Liver (tissue), 9 donors: ENCODE results near the gene PLA2G5. TPM values are rescaled to one million over a fixed set of nuclear protein-coding genes. Genes with fewer than 3 reads are reported as not detected.

Source experiments
- DNase-seq: peaks from one replicate; pipeline ENCODE4 v3.0.0-alpha.2; 2017; ENCODE audit warnings: low spot score
- H3K27ac ChIP-seq, 2 donors: one replicate each; pipeline ENCODE4 v1.7.0; 2013; ENCODE audit warnings: inconsistent platforms in 2 of 2, low read length in 2 of 2, control low read depth in 1 of 2, low read depth in 1 of 2, mild to moderate bottlenecking in 1 of 2
- H3K27me3 ChIP-seq, 4 donors: one replicate each; pipeline versions ENCODE4 v1.6.1 to v1.7.0; 2013; ENCODE audit warnings: low read length in 3 of 4, inconsistent platforms in 1 of 4, mild to moderate bottlenecking in 1 of 4, moderate library complexity in 1 of 4; ENCODE audit not compliant: control insufficient read depth in 4 of 4, insufficient read depth in 4 of 4
- H3K36me3 ChIP-seq, 4 donors: one replicate each; pipeline versions ENCODE4 v1.6.1 to v1.7.0; 2013; ENCODE audit warnings: low read length in 3 of 4, mild to moderate bottlenecking in 3 of 4, low read depth in 1 of 4, moderate library complexity in 1 of 4; ENCODE audit not compliant: control insufficient read depth in 4 of 4, insufficient read depth in 3 of 4
- H3K4me1 ChIP-seq, 4 donors: one replicate each; pipeline versions ENCODE4 v1.6.1 to v1.7.0; 2013; ENCODE audit warnings: low read length in 3 of 4, mild to moderate bottlenecking in 3 of 4, moderate library complexity in 1 of 4; ENCODE audit not compliant: control insufficient read depth in 4 of 4, insufficient read depth in 4 of 4
- H3K4me3 ChIP-seq, 3 donors: one replicate each; pipeline versions ENCODE4 v1.6.1 to v1.7.0; 2013; ENCODE audit warnings: low read length in 3 of 3, control low read depth in 1 of 3, low read depth in 1 of 3, mild to moderate bottlenecking in 1 of 3
- H3K9ac ChIP-seq, 2 donors: one replicate each; pipeline ENCODE4 v1.7.0; 2013; ENCODE audit warnings: low read length in 2 of 2, mild to moderate bottlenecking in 2 of 2, moderate library complexity in 2 of 2, control low read depth in 1 of 2, low read depth in 1 of 2
- H3K9me3 ChIP-seq, 4 donors: one replicate each; pipeline versions ENCODE4 v1.6.1 to v1.7.0; 2013; ENCODE audit warnings: low read length in 3 of 4; ENCODE audit not compliant: control insufficient read depth in 4 of 4
- EGR1 ChIP-seq, 2 donors: IDR thresholded peaks; 2 replicates each; pipeline ENCODE4 v1.6.1; 2016 to 2018; ENCODE audit warnings: antibody characterized with exemption in 2 of 2, low read depth in 2 of 2
- FOXA1 ChIP-seq: IDR thresholded peaks from 2 replicates; pipeline ENCODE4 v1.6.1; 2016; ENCODE audit warnings: antibody characterized with exemption
- FOXA2 ChIP-seq: IDR thresholded peaks from 2 replicates; pipeline ENCODE4 v1.6.1; 2016; ENCODE audit warnings: antibody characterized with exemption
- GABPA ChIP-seq, 2 donors: IDR thresholded peaks in 1 of 2; conservative IDR thresholded peaks in 1 of 2; 2 replicates each; pipeline ENCODE4 v1.6.1; 2016; ENCODE audit warnings: antibody characterized with exemption in 2 of 2, mild to moderate bottlenecking in 1 of 2, moderate library complexity in 1 of 2
- HNF4A ChIP-seq, 2 donors: conservative IDR thresholded peaks; 2 replicates each; pipeline ENCODE4 v1.6.1; 2016; ENCODE audit warnings: antibody characterized with exemption in 2 of 2, mild to moderate bottlenecking in 2 of 2
- JUND ChIP-seq, 2 donors: IDR thresholded peaks; 2 replicates each; pipeline ENCODE4 v1.6.1; 2016; ENCODE audit warnings: antibody characterized with exemption in 2 of 2
- NR2F2 ChIP-seq: IDR thresholded peaks from 2 replicates; pipeline ENCODE4 v1.6.1; 2016; ENCODE audit warnings: antibody characterized with exemption
- RAD21 ChIP-seq, 2 donors: IDR thresholded peaks; 2 replicates each; pipeline ENCODE4 v1.6.1; 2016; ENCODE audit warnings: antibody characterized with exemption in 2 of 2, mild to moderate bottlenecking in 2 of 2
- RXRA ChIP-seq, 2 donors: IDR thresholded peaks; 2 replicates each; pipeline ENCODE4 v1.6.1; 2017 to 2018; ENCODE audit warnings: antibody characterized with exemption in 2 of 2, mild to moderate bottlenecking in 1 of 2
- SP1 ChIP-seq: IDR thresholded peaks from 2 replicates; pipeline ENCODE4 v1.6.1; 2018; ENCODE audit warnings: antibody characterized with exemption, mild to moderate bottlenecking
- YY1 ChIP-seq: IDR thresholded peaks from 2 replicates; pipeline ENCODE4 v1.6.1; 2016; ENCODE audit warnings: antibody characterized with exemption, mild to moderate bottlenecking
- WGBS: extraction: QIAGEN DNeasy Blood & Tissue Kit; methylation state at CpG from one replicate; pipeline ENCODE4 v1.1.7; 2013; 5-methylcytosine and 5-hydroxymethylcytosine counted together
- polyA plus RNA-seq, 2 donors: library from polyadenylated mRNA; stranded (reverse) in 1 of 2; unstranded in 1 of 2; fragments of 200-250 nt in 1 of 2; fragments of >200 nt in 1 of 2; fragmentation: Nextera tagmentation in 1 of 2; extraction: Ambion mirVana in 1 of 2; gene quantifications; one replicate each; pipeline versions ENCODE4 v1.2.1 to v1.2.3, GENCODE V29; 2013 to 2015
- total RNA-seq, 2 donors: library from RNA; depleted of rRNA; stranded (reverse); fragments of >200 nt; gene quantifications; one replicate each; pipeline ENCODE4 v1.2.3, GENCODE V29; 2014
- TF ChIP-seq, protein P1 (sequence below): fragments of 150-350 bp; IDR thresholded peaks from 2 replicates; pipeline ENCODE4 v1.5.1; 2017; ENCODE audit warnings: improper control_type of control experiment, low read depth, low read length; ENCODE audit not compliant: missing input control
- TF ChIP-seq, protein P2 (sequence below): IDR thresholded peaks from 2 replicates; pipeline ENCODE4 v1.6.1; 2016; ENCODE audit warnings: antibody characterized with exemption, mild to moderate bottlenecking
- TF ChIP-seq, protein P3 (sequence below): IDR thresholded peaks from 2 replicates; pipeline ENCODE4 v1.6.1; 2016; ENCODE audit warnings: antibody characterized with exemption
- TF ChIP-seq, protein P4 (sequence below): IDR thresholded peaks from 2 replicates; pipeline ENCODE4 v1.6.1; 2016; ENCODE audit warnings: antibody characterized with exemption
- TF ChIP-seq, protein P5 (sequence below): IDR thresholded peaks from 2 replicates; pipeline ENCODE4 v1.6.1; 2016; ENCODE audit warnings: antibody characterized with exemption
- donor health status: healthy.
- donor health status: healthy.
- donor health status: healthy.
- donor health status: healthy.
- donor health status: healthy.

Gene PLA2G5
- total and polyA plus RNA-seq, 4 donors, result 2.0 to 2.9 (median 2.3) TPM; not detected in 1

DNA sequence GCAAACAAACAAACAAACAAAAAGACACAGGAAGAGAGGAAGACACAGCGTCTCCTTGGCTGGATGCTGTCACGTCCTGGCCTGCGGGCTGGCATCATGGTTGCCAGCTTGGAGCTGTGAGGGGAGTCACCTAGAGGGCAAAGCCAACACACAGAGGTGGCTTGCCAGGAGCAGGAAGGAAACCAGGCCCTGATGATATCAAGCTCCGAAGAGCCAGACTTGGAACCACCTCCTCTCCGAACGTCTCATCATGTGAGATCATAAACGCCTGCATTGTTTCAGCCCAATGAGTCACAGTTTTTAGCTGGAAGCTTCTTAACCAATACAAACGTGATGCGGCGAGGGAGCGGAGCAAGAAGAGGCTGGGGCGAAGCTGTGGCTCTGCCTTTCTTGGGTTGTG lies 40.7 kb downstream of the PLA2G5 start:
- Histone ChIP-seq H3K36me3 (no peaks in the 10 kb centered on the region), H3K27ac (no peak overlapping the region), H3K27me3 (no peaks in the 10 kb centered on the region), H3K4me3 (no peak overlapping the region), H3K9ac (no peak overlapping the region), H3K4me1 (no peaks in the 10 kb centered on the region), H3K9me3 (no peaks in the 10 kb centered on the region)
- DNase-seq, result no peak
- TF ChIP-seq GABPA (IDR thresholded peaks at IDR 0.05 in 1 of 2, conservative IDR thresholded peaks at IDR 0.05 in 1 of 2) (no peak), NR2F2 (no peak), RAD21 (IDR thresholded peaks at IDR 0.05) (no peak), JUND (IDR thresholded peaks at IDR 0.05) (no peak), FOXA1 (no peak), YY1 (no peak), EGR1 (IDR thresholded peaks at IDR 0.05; ENCODE audit: low read depth in 2 of 2) (no peak), HNF4A (conservative IDR thresholded peaks at IDR 0.05) (no peak), FOXA2 (no peak), RXRA (IDR thresholded peaks at IDR 0.05) (no peak)
- TF ChIP-seq, protein P1, sequence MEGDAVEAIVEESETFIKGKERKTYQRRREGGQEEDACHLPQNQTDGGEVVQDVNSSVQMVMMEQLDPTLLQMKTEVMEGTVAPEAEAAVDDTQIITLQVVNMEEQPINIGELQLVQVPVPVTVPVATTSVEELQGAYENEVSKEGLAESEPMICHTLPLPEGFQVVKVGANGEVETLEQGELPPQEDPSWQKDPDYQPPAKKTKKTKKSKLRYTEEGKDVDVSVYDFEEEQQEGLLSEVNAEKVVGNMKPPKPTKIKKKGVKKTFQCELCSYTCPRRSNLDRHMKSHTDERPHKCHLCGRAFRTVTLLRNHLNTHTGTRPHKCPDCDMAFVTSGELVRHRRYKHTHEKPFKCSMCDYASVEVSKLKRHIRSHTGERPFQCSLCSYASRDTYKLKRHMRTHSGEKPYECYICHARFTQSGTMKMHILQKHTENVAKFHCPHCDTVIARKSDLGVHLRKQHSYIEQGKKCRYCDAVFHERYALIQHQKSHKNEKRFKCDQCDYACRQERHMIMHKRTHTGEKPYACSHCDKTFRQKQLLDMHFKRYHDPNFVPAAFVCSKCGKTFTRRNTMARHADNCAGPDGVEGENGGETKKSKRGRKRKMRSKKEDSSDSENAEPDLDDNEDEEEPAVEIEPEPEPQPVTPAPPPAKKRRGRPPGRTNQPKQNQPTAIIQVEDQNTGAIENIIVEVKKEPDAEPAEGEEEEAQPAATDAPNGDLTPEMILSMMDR, result no peak
- TF ChIP-seq, protein P2, sequence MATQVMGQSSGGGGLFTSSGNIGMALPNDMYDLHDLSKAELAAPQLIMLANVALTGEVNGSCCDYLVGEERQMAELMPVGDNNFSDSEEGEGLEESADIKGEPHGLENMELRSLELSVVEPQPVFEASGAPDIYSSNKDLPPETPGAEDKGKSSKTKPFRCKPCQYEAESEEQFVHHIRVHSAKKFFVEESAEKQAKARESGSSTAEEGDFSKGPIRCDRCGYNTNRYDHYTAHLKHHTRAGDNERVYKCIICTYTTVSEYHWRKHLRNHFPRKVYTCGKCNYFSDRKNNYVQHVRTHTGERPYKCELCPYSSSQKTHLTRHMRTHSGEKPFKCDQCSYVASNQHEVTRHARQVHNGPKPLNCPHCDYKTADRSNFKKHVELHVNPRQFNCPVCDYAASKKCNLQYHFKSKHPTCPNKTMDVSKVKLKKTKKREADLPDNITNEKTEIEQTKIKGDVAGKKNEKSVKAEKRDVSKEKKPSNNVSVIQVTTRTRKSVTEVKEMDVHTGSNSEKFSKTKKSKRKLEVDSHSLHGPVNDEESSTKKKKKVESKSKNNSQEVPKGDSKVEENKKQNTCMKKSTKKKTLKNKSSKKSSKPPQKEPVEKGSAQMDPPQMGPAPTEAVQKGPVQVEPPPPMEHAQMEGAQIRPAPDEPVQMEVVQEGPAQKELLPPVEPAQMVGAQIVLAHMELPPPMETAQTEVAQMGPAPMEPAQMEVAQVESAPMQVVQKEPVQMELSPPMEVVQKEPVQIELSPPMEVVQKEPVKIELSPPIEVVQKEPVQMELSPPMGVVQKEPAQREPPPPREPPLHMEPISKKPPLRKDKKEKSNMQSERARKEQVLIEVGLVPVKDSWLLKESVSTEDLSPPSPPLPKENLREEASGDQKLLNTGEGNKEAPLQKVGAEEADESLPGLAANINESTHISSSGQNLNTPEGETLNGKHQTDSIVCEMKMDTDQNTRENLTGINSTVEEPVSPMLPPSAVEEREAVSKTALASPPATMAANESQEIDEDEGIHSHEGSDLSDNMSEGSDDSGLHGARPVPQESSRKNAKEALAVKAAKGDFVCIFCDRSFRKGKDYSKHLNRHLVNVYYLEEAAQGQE, result no peak
- TF ChIP-seq, protein P3, sequence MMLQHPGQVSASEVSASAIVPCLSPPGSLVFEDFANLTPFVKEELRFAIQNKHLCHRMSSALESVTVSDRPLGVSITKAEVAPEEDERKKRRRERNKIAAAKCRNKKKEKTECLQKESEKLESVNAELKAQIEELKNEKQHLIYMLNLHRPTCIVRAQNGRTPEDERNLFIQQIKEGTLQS, result no peak
- TF ChIP-seq, protein P4, sequence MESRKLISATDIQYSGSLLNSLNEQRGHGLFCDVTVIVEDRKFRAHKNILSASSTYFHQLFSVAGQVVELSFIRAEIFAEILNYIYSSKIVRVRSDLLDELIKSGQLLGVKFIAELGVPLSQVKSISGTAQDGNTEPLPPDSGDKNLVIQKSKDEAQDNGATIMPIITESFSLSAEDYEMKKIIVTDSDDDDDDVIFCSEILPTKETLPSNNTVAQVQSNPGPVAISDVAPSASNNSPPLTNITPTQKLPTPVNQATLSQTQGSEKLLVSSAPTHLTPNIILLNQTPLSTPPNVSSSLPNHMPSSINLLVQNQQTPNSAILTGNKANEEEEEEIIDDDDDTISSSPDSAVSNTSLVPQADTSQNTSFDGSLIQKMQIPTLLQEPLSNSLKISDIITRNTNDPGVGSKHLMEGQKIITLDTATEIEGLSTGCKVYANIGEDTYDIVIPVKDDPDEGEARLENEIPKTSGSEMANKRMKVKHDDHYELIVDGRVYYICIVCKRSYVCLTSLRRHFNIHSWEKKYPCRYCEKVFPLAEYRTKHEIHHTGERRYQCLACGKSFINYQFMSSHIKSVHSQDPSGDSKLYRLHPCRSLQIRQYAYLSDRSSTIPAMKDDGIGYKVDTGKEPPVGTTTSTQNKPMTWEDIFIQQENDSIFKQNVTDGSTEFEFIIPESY, result no peak
- TF ChIP-seq, protein P5, sequence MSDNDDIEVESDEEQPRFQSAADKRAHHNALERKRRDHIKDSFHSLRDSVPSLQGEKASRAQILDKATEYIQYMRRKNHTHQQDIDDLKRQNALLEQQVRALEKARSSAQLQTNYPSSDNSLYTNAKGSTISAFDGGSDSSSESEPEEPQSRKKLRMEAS, result no peak
- WGBS, result 78% methylated on average over 12 of the region's 12 CpGs

DNA sequence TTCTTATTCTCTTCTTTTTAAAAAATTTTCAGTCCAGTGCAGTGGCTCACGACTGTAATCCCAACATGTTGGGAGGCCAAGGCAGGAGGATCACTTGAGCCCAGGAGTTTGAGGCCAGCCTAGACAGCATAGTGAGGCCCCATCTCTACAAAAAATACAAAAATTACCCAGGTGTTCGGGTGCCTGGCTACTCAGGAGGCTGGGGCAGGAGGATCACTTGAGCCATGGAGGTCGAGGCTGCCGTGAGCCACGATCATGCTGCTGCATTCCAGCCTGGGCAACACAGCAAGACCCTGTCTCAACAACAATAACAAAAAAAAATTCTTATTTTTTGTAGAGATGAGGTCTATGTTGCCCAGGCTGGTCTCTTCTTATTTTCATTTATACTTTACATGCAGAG lies 41.5 kb downstream of the PLA2G5 start:
- Histone ChIP-seq H3K9me3 (no peaks in the 10 kb centered on the region), H3K36me3 (no peaks in the 10 kb centered on the region), H3K27me3 (no peaks in the 10 kb centered on the region), H3K4me3 (no peak overlapping the region), H3K9ac (no peak overlapping the region), H3K27ac (no peak overlapping the region), H3K4me1 (no peaks in the 10 kb centered on the region)
- no peak for DNase-seq
- 97% methylated on average over 5 of the region's 5 CpGs for WGBS
- TF ChIP-seq, protein P5, result no peak
- no peak for TF ChIP-seq FOXA2
- no peak for TF ChIP-seq SP1
- TF ChIP-seq, protein P2, result no peak
- TF ChIP-seq EGR1 (IDR thresholded peaks at IDR 0.05; ENCODE audit: low read depth in 2 of 2), result no peak
- no peak for TF ChIP-seq HNF4A (conservative IDR thresholded peaks at IDR 0.05)
- no peak for TF ChIP-seq NR2F2
- TF ChIP-seq, protein P4, result no peak
- TF ChIP-seq GABPA (IDR thresholded peaks at IDR 0.05 in 1 of 2, conservative IDR thresholded peaks at IDR 0.05 in 1 of 2), result no peak
- no peak for TF ChIP-seq JUND (IDR thresholded peaks at IDR 0.05)
- TF ChIP-seq, protein P3, result no peak
